ENCODE measurements around the gene BMPER. TPM values are rescaled to one million over a fixed set of nuclear protein-coding genes. Genes with fewer than 3 reads are reported as not detected.

Gene BMPER
- total RNA-seq, 1 experiment from 2014 or later, result 6.7 TPM

DNA sequence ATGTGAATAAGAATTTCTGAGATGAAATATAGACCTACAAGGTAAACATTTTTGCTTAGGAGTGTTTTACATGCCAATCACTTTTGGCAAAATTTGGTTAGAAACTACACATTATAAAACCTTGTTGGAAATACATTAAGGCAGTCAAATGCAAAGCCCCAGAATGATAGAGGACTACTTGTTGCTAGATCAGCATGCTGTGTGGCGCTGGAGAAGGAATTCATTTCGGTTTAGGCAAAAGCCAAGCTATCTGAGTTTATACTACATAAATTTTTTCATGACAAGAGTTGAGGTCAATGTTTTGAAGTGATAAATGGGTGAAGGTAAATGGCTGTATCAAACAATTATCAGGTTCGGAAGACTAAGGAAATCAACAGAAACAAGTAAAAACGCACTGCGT is 2.3 kb downstream of the BMPER start:
- intact Hi-C loops (cut with micrococcal nuclease; ENCODE audit: unreplicated experiment), result loop anchor here (10.0 kb wide), 1 partner anchor 663 kb away; no protein-coding TSS in a partner anchor
- POLR2A ChIA-PET (ENCODE audit: low non-redundant PET), result no interaction called here
- no TSS peak for BruUV-seq (replicated peaks)
- CTCF ChIA-PET, result no interaction called here
- H3K27me3 ChIP-seq (replicated peaks; ENCODE audit: insufficient read depth, low read depth, low read length, poor library complexity), result peaks cover 5% of the 10 kb centered on the region
- no peak for TF ChIP-seq EZH2 (IDR thresholded peaks at IDR 0.05; ENCODE audit: borderline replicate concordance, low read depth, low read length, poor library complexity, severe bottlenecking)
- TF ChIP-seq, protein P1, sequence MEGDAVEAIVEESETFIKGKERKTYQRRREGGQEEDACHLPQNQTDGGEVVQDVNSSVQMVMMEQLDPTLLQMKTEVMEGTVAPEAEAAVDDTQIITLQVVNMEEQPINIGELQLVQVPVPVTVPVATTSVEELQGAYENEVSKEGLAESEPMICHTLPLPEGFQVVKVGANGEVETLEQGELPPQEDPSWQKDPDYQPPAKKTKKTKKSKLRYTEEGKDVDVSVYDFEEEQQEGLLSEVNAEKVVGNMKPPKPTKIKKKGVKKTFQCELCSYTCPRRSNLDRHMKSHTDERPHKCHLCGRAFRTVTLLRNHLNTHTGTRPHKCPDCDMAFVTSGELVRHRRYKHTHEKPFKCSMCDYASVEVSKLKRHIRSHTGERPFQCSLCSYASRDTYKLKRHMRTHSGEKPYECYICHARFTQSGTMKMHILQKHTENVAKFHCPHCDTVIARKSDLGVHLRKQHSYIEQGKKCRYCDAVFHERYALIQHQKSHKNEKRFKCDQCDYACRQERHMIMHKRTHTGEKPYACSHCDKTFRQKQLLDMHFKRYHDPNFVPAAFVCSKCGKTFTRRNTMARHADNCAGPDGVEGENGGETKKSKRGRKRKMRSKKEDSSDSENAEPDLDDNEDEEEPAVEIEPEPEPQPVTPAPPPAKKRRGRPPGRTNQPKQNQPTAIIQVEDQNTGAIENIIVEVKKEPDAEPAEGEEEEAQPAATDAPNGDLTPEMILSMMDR (conservative IDR thresholded peaks at IDR 0.05; ENCODE audit: low read depth, low read length), result no peak
- no peaks in the 10 kb centered on the region for H3K9me3 ChIP-seq (ENCODE audit: low read depth, low read length, poor library complexity, severe bottlenecking)
- no peak overlapping the region for H3K4me3 ChIP-seq (ENCODE audit: low read depth, low read length, poor library complexity, severe bottlenecking)
- no peak overlapping the region for H3K27ac ChIP-seq (ENCODE audit: low read depth, low read length, poor library complexity, severe bottlenecking)
- H3K4me1 ChIP-seq (ENCODE audit: insufficient read depth, low read length, poor library complexity, severe bottlenecking), result peaks cover 12% of the 10 kb centered on the region
- no peaks in the 10 kb centered on the region for H3K36me3 ChIP-seq (ENCODE audit: insufficient read depth, low read length, poor library complexity, severe bottlenecking)
- DNase-seq (ENCODE audit: low spot score), result no peak

DNA sequence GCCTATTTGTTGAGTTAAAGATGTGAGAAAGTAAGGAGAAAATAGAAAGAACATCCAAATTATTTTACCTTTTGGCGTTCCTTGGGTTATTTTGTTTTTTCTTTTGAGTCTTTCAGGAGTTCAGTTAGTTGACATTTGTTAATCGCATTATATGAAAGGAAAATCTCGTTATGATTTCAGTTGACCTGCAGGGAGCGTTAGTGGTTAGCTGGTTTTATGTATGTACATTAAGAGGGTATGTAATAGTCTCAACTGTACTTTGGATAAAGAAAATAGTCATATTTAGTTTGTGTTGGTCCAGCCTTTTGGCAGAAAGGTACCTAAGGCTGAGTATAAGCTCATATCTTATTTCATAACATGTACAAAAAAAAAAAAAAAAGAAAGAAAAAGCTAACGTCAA is 4.0 kb downstream of the BMPER start:
- intact Hi-C loops (cut with micrococcal nuclease; ENCODE audit: unreplicated experiment), result loop anchor here (10.0 kb wide), 1 partner anchor 665 kb away; no protein-coding TSS in a partner anchor
- no peak for TF ChIP-seq EZH2 (IDR thresholded peaks at IDR 0.05; ENCODE audit: borderline replicate concordance, low read depth, low read length, poor library complexity, severe bottlenecking)
- TF ChIP-seq, protein P1 (conservative IDR thresholded peaks at IDR 0.05; ENCODE audit: low read depth, low read length), result peak; percentile 46
- peaks cover 12% of the 10 kb centered on the region for H3K4me1 ChIP-seq (ENCODE audit: insufficient read depth, low read length, poor library complexity, severe bottlenecking)
- peak; percentile 33 for DNase-seq (ENCODE audit: low spot score)
- CTCF ChIA-PET, result interaction anchor here (0.5 to 1.6 kb wide), 2 partner anchors 23 kb away, joined by 3 to 13 read pairs; no protein-coding TSS in a partner anchor
- peaks cover 5% of the 10 kb centered on the region for H3K27me3 ChIP-seq (replicated peaks; ENCODE audit: insufficient read depth, low read depth, low read length, poor library complexity)
- H3K27ac ChIP-seq (ENCODE audit: low read depth, low read length, poor library complexity, severe bottlenecking), result no peak overlapping the region
- no peaks in the 10 kb centered on the region for H3K9me3 ChIP-seq (ENCODE audit: low read depth, low read length, poor library complexity, severe bottlenecking)
- H3K4me3 ChIP-seq (ENCODE audit: low read depth, low read length, poor library complexity, severe bottlenecking), result no peak overlapping the region
- BruUV-seq (replicated peaks), result no TSS peak
- POLR2A ChIA-PET (ENCODE audit: low non-redundant PET), result interaction anchor here (0.6 to 0.7 kb wide), 2 partner anchors 21 to 57 kb away, joined by 3 read pairs; no protein-coding TSS in a partner anchor
- no peaks in the 10 kb centered on the region for H3K36me3 ChIP-seq (ENCODE audit: insufficient read depth, low read length, poor library complexity, severe bottlenecking)

DNA sequence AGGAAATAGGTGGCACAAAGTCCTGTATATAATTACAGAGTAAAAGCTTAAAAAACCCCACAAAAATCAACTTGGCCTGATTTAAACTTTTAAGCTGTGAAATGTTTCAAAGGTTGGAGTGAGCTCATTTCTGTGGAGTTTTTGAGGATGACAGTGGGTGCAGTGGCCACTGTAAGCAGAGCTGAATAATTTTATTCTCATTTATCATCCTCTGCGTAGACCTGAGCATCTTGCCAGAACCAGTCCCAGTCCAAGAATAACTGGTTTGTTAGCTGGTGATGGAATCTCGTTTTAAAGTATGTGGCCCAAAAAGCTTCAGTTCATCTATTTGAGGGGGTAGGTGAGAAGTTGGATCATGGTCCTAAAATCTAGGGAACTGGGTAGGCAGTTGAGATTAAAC is 4.4 kb downstream of the BMPER start:
- H3K9me3 ChIP-seq (ENCODE audit: low read depth, low read length, poor library complexity, severe bottlenecking), result no peaks in the 10 kb centered on the region
- DNase-seq (ENCODE audit: low spot score), result no peak
- intact Hi-C loops (cut with micrococcal nuclease; ENCODE audit: unreplicated experiment), result loop anchor here (10.0 kb wide), 1 partner anchor 665 kb away; no protein-coding TSS in a partner anchor
- BruUV-seq (replicated peaks), result no TSS peak
- H3K4me3 ChIP-seq (ENCODE audit: low read depth, low read length, poor library complexity, severe bottlenecking), result no peak overlapping the region
- H3K27ac ChIP-seq (ENCODE audit: low read depth, low read length, poor library complexity, severe bottlenecking), result no peak overlapping the region
- peaks cover 12% of the 10 kb centered on the region for H3K4me1 ChIP-seq (ENCODE audit: insufficient read depth, low read length, poor library complexity, severe bottlenecking)
- TF ChIP-seq, protein P1 (conservative IDR thresholded peaks at IDR 0.05; ENCODE audit: low read depth, low read length), result no peak
- no peak for TF ChIP-seq EZH2 (IDR thresholded peaks at IDR 0.05; ENCODE audit: borderline replicate concordance, low read depth, low read length, poor library complexity, severe bottlenecking)
- ChIA-PET POLR2A (ENCODE audit: low non-redundant PET) (interaction anchor here (0.6 to 0.7 kb wide), 2 partner anchors 22 to 56 kb away, joined by 3 read pairs; no protein-coding TSS in a partner anchor), CTCF (interaction anchor here (0.5 to 1.6 kb wide), 2 partner anchors 23 to 24 kb away, joined by 3 to 13 read pairs; no protein-coding TSS in a partner anchor)
- peaks cover 5% of the 10 kb centered on the region for H3K27me3 ChIP-seq (replicated peaks; ENCODE audit: insufficient read depth, low read depth, low read length, poor library complexity)
- H3K36me3 ChIP-seq (ENCODE audit: insufficient read depth, low read length, poor library complexity, severe bottlenecking), result no peaks in the 10 kb centered on the region
